DND-41 (cell line): Measurements from ENCODE around the gene SMC3.

Experiments used
- ATAC-seq: fragments of 200-7000 bp; cut with Tn5 transposase; 3 replicates; pipeline ENCODE4 v1.9.1; 2021; ENCODE audit warnings: low read depth; ENCODE audit not compliant: insufficient read depth
- DNase-seq: peaks from one replicate; pipeline ENCODE4 v3.0.0-alpha.2; 2020
- H2AFZ ChIP-seq: 2 replicates; pipeline ENCODE4 v1.6.0; 2012; ENCODE audit warnings: low read depth, low read length
- H3K27ac ChIP-seq: 2 replicates; pipeline ENCODE4 v1.5.1; 2012; ENCODE audit warnings: low read length, inconsistent platforms
- H3K27me3 ChIP-seq: fragments of 200-600 bp; sonication (generic); 2 replicates; pipeline ENCODE4 v1.6.0; 2012; ENCODE audit warnings: low read length, mild to moderate bottlenecking, inconsistent platforms; ENCODE audit not compliant: insufficient read depth, poor library complexity
- H3K36me3 ChIP-seq: 2 replicates; pipeline ENCODE4 v1.5.1; 2012; ENCODE audit warnings: low read length, inconsistent platforms; ENCODE audit not compliant: insufficient read depth
- H3K4me1 ChIP-seq: 2 replicates; pipeline ENCODE4 v1.5.1; 2012; ENCODE audit warnings: mild to moderate bottlenecking, low read length; ENCODE audit not compliant: insufficient read depth
- H3K4me2 ChIP-seq: 2 replicates; pipeline ENCODE4 v1.6.0; 2012; ENCODE audit warnings: mild to moderate bottlenecking, moderate library complexity, low read length, inconsistent platforms; ENCODE audit not compliant: insufficient read depth
- H3K4me3 ChIP-seq, 2 experiments: fragments of 200-600 bp in 1 of 2; shearing (Covaris generic) in 1 of 2; 2 replicates each; pipeline ENCODE4 v1.5.1; 2012 to 2016; ENCODE audit warnings: inconsistent platforms in 2 of 2, low read length in 2 of 2, mild to moderate bottlenecking in 2 of 2, low read depth in 1 of 2, moderate library complexity in 1 of 2
- H3K79me2 ChIP-seq: 2 replicates; pipeline ENCODE4 v1.6.0; 2012; ENCODE audit warnings: low read length, inconsistent platforms; ENCODE audit not compliant: insufficient read depth
- H3K9ac ChIP-seq: 2 replicates; pipeline ENCODE4 v1.6.0; 2012; ENCODE audit warnings: low read depth, mild to moderate bottlenecking, inconsistent platforms, low read length, moderate library complexity
- H3K9me3 ChIP-seq: 2 replicates; pipeline ENCODE4 v1.5.1; 2012; ENCODE audit warnings: low read length, moderate library complexity, mild to moderate bottlenecking, inconsistent platforms; ENCODE audit not compliant: insufficient read depth, severe bottlenecking
- H4K20me1 ChIP-seq: 2 replicates; pipeline ENCODE4 v1.6.0; 2012; ENCODE audit warnings: low read length; ENCODE audit not compliant: insufficient read depth
- EZH2 ChIP-seq: IDR thresholded peaks from 3 replicates; pipeline ENCODE4 v1.6.1; 2012; ENCODE audit warnings: borderline replicate concordance, low read depth, mild to moderate bottlenecking, moderate library complexity, low read length, inconsistent platforms; ENCODE audit not compliant: severe bottlenecking
- TF ChIP-seq, protein P1 (sequence below): IDR thresholded peaks from 2 replicates; pipeline ENCODE4 v1.5.1; 2012; ENCODE audit warnings: borderline replicate concordance, low read length, moderate library complexity, mild to moderate bottlenecking; ENCODE audit not compliant: poor library complexity, severe bottlenecking; ENCODE audit errors: extremely low read depth

The SMC3 gene

DNA sequence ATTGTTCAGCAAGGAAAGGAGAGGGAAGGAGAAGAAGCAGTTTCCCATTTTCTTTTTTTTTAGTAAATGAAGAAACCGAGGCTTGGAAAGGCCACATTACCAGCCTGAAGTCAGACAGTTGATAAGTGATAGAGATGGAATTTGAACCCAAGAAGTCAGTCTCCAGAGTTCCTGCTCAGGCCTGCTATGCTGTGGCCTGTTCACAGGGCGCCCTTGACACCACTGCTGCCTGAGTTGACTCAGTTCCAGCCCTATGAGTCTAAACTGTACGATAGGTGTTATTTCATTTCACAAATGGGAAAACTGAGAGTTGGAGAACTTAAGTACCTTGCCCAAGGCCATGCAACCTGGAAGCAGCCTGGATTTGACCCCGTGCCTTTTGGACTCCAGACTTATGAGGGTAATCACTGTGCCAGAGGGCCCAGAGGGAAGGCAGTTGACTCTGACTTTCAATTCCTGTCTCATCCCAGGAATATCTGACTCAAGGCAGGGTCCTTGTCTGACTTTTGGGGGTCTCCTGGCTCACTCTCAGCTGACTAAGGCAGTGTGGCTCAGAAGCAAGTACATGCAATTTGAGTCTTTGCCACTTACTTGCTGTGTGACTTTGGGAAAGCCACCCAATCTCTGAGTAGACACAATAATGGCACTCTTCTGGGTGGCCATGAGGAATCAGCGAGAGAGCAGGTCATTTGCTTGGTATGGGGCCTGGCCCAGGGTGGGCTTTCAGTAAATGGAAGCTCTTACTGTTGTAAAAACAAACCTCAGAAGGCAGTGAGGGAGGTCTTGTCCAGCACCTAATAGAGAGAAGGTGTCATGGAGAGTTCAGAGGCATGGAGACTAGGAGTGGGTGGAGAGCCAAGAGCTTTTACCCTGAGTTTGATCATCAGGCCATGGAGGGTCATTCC is 58.7 kb downstream of the SMC3 start:
- no peak overlapping the region for H3K27ac ChIP-seq
- H3K4me1 ChIP-seq: no peaks in the 10 kb centered on the region
- no peak overlapping the region for H2AFZ ChIP-seq
- no peaks in the 10 kb centered on the region for H4K20me1 ChIP-seq
- H3K4me3 ChIP-seq: no peak overlapping the region
- no peaks in the 10 kb centered on the region for H3K9me3 ChIP-seq
- H3K79me2 ChIP-seq: no peaks in the 10 kb centered on the region
- H3K36me3 ChIP-seq: no peaks in the 10 kb centered on the region
- no peak for TF ChIP-seq EZH2
- TF ChIP-seq, protein P1, sequence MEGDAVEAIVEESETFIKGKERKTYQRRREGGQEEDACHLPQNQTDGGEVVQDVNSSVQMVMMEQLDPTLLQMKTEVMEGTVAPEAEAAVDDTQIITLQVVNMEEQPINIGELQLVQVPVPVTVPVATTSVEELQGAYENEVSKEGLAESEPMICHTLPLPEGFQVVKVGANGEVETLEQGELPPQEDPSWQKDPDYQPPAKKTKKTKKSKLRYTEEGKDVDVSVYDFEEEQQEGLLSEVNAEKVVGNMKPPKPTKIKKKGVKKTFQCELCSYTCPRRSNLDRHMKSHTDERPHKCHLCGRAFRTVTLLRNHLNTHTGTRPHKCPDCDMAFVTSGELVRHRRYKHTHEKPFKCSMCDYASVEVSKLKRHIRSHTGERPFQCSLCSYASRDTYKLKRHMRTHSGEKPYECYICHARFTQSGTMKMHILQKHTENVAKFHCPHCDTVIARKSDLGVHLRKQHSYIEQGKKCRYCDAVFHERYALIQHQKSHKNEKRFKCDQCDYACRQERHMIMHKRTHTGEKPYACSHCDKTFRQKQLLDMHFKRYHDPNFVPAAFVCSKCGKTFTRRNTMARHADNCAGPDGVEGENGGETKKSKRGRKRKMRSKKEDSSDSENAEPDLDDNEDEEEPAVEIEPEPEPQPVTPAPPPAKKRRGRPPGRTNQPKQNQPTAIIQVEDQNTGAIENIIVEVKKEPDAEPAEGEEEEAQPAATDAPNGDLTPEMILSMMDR: no peak
- peaks cover 9% of the 10 kb centered on the region for H3K27me3 ChIP-seq
- H3K9ac ChIP-seq: no peak overlapping the region
- no peak overlapping the region for H3K4me2 ChIP-seq
- no peak for ATAC-seq
- DNase-seq: no peak

DNA sequence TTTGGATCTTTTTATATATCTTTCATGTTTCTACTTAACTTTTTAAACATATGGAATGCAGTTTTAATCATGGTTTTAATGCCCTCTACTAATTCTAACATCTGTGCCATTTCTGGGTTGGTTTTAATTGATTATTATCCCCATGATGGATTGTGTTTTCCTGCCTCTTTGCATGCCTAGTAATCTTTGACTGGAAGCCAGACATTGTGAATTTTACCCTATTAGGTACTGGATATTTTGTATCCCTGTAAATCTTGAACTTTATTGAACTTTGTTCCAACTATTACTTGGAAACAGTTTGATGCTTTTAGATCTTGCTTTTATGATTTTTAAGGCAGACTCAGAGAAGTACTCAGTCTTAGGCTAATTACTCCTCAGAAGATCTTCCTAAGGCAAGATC is 60.7 kb downstream of the SMC3 start:
- H3K9me3 ChIP-seq: no peaks in the 10 kb centered on the region
- H3K27ac ChIP-seq: no peak overlapping the region
- H3K4me2 ChIP-seq: no peak overlapping the region
- H3K79me2 ChIP-seq: no peaks in the 10 kb centered on the region
- H3K36me3 ChIP-seq: no peaks in the 10 kb centered on the region
- H3K27me3 ChIP-seq: peaks cover 9% of the 10 kb centered on the region
- H2AFZ ChIP-seq: no peak overlapping the region
- DNase-seq (no peak), ATAC-seq (no peak)
- no peaks in the 10 kb centered on the region for H4K20me1 ChIP-seq
- no peak overlapping the region for H3K9ac ChIP-seq
- no peak for TF ChIP-seq EZH2
- TF ChIP-seq, protein P1: no peak
- no peak overlapping the region for H3K4me3 ChIP-seq
- H3K4me1 ChIP-seq: no peaks in the 10 kb centered on the region

DNA sequence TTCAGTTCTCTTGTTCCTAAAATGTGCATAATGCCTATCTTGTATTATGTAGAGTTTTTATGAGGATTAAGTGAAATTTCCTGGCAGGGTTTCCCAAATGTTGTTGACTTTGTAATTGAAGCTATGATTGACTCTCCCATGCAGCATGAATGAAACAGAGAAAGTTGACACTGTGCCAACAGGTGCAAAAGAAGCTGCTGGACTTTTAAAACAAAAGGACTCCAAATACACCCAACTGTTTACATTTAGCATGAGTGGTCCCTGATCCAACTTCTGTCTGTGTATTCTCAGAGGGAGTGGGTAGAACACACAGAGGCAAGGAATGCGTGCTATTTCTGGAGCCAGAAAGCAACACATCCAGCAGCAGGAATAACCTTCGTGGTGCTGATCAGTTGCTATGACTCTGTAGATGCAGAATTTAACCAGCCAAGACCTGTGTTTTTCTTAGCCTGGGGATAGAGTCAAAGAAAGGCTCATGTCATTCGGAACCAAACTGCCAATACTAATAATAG is 62.2 kb downstream of the SMC3 start:
- ATAC-seq: no peak
- no peak overlapping the region for H3K9ac ChIP-seq
- DNase-seq: no peak
- H3K4me2 ChIP-seq: no peak overlapping the region
- H3K27me3 ChIP-seq: peaks cover 9% of the 10 kb centered on the region
- H3K4me3 ChIP-seq: no peak overlapping the region
- H3K36me3 ChIP-seq: no peaks in the 10 kb centered on the region
- no peak overlapping the region for H2AFZ ChIP-seq
- no peaks in the 10 kb centered on the region for H3K9me3 ChIP-seq
- no peaks in the 10 kb centered on the region for H3K79me2 ChIP-seq
- no peak for TF ChIP-seq EZH2
- TF ChIP-seq, protein P1: no peak
- H3K27ac ChIP-seq: no peak overlapping the region
- peaks cover 2% of the 10 kb centered on the region; the same call in 1 of the 2 replicates for H3K4me1 ChIP-seq
- H4K20me1 ChIP-seq: no peaks in the 10 kb centered on the region
